HG03457 (cell line): Measurements from ENCODE around the gene CHST11.

Experiments
- ATAC-seq: cut with Tn5 transposase; IDR thresholded peaks from one replicate; pipeline ENCODE4 v1.9.1; 2021; ENCODE audit warnings: moderate number of reproducible peaks; ENCODE audit not compliant: unreplicated experiment

Gene CHST11

DNA sequence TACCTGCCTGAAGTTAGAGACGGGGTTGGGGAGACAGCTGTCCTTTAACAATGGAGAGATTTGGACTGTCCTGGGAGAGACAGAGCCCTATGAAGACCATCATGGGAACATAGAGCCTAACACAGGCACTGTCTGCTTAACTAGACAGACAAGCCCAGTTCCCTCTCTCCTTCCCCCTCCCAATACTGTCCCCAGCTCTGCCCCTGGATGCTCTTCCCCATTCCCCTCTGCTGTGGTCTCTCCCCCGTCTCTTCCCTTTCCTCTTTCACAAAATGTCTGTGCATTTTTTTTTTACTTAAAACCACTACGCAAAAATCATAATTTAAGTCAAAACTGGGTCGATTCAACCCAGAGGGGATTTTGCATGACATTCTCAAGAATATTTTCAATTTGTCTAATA is 232.9 kb downstream of the CHST11 start:
- ATAC-seq, result no peak

DNA sequence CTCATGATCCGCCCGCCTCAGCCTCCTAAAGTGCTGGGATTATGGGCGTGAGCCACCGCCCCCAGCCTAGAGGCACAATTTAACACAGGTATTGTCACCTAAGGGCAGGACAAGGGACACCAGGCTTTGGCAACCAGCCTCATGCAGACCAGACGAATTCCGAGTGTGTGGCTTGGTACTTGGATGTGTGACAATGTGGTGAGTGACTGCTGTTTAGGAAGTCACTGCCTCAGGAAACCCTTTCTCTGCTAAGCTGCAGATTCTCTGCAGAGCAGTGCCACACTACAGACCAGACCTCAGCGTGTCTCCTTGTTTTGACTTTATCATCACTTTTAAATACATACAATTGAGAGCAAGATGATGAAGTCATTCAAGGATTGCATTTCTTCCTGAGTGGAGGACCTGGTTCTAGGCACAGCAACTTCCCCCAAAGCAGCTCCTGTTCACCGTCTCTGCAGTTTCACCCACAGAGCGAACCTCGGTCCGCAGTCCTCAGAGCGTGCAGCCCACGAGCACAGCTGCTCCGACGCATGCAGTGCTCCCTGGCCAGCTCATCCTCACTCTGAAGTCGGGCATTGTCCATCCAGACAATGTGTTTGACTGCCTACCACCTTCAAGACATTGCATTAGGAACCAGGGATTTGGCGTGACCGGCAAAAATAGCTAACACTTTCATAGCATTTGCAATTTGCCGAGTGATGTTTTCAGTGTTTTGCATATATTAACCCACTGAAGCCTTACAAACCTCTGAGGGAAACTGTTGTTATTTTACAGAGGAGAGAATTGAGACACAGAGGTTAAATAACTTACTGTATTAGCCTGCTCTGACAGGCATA is 235.2 kb downstream of the CHST11 start:
- no peak for ATAC-seq

DNA sequence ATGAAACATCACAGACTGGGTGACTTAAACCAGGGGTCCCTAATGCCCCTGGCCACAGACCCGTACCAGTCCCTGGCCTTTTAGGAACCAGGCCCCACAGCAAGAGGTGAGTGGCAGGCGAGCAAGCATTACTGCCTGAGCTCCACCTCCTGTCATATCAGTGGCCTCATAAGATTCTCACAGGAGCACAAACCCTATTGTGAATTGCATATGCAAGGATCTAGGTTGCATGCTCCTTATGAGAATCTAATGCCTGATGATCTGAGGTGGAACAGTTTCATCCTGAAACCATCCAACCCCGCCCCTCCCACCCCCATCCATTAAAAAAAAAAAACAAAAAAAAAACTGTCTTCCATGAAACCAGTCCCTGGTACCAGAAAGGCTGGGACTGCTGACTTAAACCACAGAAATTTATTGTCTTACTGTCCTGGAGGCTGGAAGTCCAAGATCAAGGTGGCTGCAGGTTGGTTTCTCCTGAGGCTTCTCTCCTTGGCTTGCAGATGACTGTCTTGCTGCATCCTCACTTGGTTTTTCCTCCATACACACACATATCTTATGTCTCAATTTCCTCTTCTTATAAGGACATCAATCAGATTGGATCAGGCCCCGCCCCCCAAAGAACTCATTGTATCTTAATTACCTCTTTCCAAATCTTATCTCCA is 235.9 kb downstream of the CHST11 start:
- no peak for ATAC-seq

DNA sequence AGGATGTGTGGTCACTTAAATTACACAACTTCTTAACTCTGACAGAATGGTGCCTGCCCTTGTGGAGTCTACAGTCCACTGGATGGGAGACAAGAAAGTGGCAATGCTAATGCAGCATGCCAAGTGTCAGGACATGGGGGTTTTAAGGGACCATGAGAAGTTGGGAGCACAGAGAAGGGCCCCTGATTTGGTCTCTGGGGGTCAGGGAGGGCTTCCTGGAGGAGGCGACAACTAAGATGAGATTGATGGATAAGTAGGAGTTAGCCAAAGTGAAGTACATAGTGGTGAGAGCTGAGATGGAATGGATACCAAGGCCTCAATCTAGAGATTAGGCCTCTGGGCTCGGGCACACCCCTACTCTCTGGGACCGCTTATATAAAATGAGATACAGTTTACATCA is 236.7 kb downstream of the CHST11 start:
- no peak for ATAC-seq

DNA sequence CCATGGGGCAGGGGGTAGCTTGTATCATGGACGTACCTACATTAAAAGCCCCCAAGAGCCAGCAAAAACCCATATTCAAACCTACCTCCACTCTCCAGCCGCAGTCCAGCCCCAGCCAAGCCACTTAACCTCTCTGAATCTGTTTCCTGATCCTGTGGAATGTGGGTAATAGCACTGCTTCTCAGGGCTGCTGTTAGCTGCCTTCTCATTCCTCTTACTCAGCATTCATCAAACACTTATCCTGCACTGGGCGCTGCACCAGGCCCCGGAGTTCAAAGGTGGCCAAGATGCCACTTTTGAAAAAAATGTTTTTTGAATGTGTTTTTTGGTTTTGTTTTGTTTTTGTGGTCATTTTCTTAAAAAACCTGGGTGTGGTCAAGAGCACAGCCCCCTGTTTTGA is 237.4 kb downstream of the CHST11 start:
- ATAC-seq, result no peak

DNA sequence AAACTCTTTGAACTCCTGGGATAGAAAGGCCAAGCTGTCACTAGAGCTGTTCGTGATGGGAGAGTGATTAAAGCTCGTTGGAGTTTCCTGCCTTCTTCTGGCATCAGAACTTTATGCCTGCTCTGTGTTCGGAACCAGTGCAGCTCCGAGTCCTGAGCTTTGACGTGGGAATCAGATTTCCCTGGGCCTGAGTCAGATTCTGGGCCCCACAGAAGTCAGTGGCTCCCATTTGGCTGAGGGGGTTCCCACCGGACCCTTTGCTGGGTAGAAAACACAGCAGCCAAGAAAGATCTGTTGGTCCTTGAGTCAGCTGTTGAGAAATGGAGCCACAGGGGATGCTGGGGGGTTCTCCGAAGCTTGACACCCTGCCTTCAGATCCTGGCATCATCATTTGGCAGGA is 238.0 kb downstream of the CHST11 start:
- ATAC-seq, result no peak

DNA sequence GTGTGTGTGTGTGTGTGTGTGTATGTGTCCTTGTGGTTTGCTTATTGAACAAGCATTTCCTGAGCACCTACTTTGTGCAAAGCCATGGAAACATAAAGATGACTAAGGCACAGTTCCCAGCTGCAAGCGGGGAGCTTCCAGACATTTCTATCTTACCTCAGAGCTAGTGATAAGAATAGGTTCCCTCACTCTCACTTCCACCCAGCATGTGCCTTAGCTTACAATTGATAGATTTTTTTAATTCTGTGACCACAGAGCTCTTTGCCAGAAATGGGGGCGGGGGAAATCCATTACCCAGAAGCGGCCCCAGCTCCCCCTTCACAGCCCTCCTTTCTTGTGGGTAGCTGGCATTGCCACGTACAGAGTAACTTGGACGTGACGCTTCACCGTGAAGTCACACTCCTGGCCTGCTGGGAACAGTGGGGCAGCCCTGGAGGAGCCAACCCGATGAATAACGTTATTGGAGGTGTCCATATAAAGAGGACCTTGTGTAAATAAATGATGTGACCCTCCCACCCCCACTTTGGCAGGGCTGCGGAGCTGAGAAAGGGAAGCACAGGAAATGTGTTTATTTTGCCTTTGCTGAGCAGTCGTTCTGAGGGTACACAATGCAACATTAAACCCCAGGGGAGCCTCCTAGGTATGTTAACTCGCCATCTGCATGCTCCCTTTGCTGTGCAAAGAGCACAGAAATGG is 238.9 kb downstream of the CHST11 start:
- ATAC-seq, result peak; percentile 39

DNA sequence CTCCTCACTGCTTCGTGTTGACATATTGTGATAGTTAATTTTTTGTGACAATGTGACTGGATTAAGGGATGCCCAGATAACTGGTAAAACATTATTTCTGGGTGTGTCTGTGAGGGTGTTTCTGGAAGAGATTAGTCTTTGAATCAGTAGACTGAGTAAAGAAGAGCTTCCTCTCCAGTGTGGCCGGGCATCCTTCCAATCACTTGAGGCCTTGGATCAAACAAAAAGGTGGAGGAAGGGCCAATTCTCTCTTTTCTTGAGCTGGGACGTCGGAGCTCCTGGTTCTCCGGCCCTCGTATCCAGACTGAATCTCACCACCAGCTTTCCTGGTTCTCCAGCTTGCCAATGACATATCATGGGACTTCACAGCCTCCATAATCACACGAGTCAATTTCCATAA is 240.4 kb downstream of the CHST11 start:
- ATAC-seq, result no peak

DNA sequence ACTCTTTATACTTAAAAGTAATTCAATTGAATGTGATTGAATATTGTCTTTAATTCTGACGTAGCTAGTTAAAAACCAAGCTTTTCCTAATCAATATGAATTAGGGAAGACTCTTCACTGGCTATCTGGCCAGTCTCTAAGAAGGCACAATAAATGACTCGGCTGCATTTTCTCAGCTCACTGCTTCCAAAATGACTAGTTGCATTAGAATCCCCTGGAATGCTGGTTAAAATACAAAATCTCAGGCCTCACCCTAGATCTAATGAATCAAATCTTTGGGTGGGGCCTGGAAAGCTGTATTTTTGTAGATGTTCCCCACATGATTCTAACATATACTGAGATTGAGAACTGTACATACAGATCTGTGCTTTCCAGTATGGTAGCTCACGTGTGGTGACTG is 242.1 kb downstream of the CHST11 start:
- no peak for ATAC-seq

DNA sequence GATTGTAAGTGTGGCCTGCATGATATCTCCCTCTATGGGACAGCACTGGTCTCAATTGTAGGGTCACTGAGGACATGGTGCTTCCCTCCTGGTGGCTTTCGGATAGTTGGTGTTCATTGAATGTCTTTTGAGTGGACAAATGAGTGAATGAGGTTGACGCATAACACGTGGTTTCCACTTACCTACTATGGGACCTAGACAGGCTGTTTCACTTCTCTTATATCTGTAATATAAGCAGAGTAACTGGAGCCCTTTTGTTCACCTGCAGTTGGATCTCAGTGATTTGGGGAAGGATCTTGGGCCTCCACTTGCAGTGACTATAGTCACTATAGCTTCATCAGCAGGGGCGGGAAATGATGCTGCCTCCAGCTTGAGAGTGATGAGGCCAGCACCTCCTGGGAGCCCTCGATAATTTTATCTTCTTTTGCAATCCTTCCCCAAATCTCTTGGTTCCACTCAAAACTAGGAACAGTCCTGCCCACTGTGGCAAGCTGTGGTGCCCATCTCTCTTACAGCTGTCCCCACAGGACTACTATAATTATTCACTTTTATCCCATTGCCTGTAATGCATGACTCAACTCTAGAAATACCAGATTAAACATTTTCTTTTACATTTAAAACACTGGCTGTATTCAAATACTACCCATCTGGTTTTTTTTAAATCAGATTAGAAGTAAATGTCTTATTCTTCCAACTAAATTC is 242.9 kb downstream of the CHST11 start:
- no peak for ATAC-seq

DNA sequence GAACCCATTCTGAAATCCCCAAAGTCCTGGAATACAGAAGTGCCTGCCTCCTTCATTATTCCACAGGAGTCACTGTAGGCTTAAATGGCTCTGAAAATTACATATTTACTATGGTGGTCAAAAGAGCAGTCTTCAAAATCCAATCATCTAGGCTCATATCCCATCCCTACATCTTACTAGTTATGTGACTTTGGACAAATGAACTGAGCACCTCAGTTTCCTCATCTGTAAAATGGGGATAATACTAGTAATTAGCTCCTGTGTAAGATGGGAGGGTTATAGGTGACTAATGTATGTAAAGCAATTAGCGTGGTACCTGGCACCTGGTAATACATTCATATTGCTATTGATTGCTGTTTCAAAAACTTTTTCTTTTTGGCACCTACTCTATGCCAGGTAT is 243.6 kb downstream of the CHST11 start:
- ATAC-seq, result no peak

DNA sequence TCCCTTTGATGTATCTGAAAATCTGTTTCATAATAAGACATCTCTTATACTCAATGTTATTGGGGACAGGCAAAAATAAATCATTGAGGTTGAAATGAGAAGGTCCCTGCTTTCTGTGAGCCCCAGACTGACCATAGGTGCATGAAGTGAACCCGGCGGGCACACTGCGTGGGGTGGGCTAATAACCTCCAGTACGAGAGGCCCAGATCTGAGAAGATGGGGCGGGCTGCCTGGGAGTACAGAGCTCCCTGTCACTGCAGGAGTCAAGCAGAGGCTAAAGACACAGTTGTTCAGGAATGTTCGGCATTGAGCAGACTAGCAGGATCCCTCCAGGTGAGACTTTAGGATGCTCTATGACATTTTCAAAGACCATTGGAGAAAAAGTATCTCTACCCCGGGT is 244.6 kb downstream of the CHST11 start:
- no peak for ATAC-seq

DNA sequence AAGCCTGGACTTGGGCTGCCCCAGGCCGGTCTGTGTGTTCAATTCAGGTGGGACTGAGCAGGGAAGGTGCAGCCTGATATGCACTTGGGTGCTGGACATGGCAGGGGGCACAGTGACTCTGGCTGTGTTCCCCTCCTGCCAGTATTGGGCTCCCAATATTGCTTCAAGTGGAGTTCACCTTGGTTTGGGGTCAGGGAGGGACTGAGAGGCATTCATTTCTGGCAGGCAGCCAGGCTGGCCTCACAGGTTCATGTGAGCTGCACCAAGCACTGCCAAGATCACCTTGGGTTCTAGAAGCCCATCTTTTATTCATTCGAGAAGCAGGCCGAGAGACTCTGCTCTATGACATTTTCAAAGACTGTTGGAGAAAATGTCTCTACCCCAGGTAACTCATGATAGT is 245.0 kb downstream of the CHST11 start:
- ATAC-seq, result no peak

DNA sequence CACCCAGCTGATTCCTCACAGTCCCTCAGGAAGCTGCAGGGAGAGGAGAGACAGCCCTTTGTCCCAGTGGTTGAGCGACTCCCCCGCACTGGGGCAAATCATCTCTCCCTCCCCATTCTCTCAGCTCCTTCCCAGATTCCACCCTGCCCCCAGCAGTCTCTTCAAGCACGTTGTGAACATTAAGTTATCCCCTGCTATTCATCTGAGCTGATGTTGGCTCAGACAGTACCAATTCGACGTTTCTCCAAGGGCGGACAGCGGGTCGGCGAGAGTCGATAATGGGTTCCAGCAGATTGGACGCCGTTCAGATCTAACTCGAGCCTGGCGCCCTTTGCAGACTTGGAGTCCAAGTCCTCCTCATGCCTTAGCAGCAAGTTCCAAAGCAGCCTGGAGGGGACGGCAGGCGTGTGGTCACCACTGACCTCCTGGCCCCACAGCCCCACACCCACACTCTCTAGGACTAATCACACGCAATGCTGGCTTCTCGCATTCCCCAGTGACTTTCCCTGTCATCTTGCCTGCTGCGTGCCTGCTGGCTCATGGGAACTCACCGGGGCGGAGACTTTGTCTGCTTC is 245.9 kb downstream of the CHST11 start:
- no peak for ATAC-seq

DNA sequence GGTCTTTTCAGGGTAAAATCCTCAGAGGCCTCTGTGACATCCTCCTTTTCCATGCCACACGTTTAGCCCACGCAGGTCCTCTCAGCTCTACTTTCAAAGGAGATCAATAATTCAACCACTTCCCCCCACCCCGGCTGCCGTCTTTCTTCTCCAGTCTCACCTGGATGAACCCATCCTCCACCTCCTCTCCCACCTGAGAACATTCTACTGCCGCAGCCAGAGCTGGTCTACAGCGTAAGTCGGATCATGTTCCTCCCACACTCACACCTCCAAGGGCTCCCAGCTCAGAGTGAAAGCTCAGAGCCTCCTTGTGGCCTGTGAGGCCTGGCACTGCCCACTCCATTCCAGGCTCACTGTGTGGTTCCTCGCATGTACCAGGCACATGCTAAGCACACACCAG is 246.6 kb downstream of the CHST11 start:
- no peak for ATAC-seq

DNA sequence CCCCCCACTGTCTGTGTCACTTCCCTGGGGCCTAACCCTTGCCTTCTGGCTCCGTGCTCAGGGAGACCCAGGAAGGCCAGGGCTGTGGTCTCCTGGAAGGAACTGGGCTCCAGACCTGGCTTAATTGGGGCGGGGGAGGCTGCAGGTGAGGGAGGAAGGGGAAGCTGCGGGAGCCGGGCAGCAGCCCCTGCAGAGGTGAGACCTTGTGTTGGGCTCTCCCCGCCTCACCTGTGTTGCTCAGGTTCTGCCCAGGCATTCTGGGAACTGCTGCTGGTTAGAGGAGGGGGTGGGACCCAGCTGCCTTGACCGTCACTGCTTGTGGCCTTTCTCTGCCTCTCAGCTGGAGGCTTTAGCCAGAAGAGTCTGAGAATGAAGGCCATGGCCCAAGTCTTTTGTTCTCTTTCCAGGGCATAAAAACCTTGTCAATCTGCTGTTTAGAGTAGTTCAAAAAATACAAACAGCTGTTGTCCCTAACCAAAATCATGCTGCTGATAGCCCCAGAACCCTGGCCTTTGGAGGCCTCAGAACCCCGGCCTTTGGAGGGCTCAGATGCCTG is 247.6 kb downstream of the CHST11 start:
- no peak for ATAC-seq

DNA sequence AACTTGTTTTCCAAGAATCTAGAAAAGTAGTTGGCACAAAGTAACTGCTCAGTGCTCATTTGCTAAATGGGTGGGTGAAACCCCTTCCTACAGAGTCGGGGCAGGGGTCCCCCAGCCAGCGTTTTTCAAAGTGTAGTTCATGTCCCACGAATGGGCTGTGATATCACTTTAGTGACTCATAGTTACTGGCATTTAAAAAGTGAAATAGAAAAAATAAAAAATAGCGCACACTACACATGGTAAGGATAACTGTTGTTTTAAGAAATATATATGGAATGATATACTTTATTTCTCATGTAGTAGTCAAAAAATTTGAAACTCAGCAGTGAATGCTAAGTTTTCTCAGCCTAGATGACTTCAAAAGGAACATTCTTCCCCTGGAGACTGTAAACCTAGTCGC is 250.4 kb downstream of the CHST11 start:
- no peak for ATAC-seq

DNA sequence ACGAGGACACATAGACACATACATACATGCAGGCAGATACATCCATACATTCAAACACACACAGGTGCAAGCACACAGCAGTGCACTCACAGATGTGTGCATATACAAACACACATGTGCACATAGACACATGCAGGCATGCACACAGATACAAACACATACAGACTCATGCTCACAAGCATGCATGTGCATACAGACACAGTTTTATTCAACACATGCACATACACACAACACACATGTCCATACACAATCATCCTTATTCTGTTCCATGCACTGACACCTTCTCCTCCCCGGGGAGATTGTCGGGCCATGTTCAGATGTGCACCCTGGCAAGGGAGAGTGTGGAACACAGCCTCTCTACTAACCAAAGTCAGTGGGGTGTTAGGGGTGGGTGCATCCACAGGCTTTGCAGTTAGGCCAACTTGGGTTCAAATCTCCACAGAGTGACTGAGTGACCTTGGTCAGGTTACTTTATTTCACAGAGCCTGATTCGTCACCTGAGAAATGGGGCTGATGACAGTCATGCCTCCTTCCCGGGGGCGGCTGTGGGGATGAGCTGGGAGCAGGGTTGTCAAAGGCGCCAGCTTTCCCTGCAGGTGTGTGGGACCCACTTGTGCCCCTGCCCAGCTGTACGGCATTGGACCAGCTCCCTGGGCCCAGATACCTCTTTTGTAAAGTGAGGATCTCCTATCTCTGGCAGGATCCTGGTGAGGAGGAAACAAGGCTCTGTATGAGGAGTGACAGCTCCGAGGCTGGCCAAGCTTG is 251.2 kb downstream of the CHST11 start:
- ATAC-seq, result no peak

DNA sequence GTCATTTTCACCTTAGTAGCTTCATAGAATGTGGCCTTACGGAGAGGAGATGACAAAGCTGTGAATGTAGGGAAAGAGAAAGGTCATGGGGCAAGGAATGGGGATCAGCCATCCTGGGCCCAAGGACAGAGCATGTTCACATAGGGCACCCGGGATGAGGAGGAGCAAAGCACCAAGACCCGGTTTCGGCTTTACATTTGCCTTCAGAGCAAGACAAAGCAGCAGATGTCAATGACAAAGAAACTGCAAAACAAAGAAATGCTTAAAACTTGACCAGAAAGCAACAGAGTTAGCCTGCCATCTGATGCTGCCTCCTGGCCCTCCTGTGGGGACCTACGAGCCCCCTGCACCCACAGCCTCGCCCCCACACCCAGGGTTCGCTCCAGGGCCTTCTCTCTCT is 252.1 kb downstream of the CHST11 start:
- ATAC-seq, result no peak
